ENCODE measurements around the gene CNIH1. TPM values are rescaled to one million over a fixed set of nuclear protein-coding genes. Genes with fewer than 3 reads are reported as not detected.
"Not testable (repeated sequence)": the region's sequence is repeated elsewhere in the genome, so short reads cannot be mapped to it uniquely, and the experiment has no call there.

Gene CNIH1
- total RNA-seq, 1 experiment from 2014 or later, result 114 TPM

DNA sequence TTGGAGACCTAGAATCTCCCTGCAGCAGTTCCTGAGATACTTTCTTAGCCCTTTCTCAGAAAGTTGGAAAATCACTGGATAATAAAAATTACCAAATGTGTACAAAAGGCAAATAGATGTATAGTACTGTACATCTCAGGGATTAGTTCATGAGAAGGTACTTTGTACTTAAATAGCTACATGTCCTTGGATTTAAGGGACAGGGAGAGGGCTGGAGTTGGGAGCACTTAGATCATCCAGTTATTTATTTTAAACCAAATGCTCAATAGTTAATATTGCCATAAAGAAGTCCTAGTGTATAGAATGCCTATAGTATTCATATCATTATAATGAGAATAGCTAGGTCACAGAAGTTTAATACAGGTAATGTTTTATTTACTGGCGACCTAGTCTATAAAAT, 31.0 kb downstream of the CNIH1 start:
- no TSS peak for BruUV-seq (replicated peaks)
- Histone ChIP-seq H3K79me2 (ENCODE audit: low read depth) (no peaks in the 10 kb centered on the region), H3K27me3 (ENCODE audit: insufficient read depth, low read depth) (no peaks in the 10 kb centered on the region), H3K9me3 (ENCODE audit: insufficient read depth, low read depth) (no peaks in the 10 kb centered on the region), H4K20me1 (ENCODE audit: insufficient read depth) (no peaks in the 10 kb centered on the region), H3K4me2 (no peak overlapping the region), H3K9me2 (ENCODE audit: insufficient read depth) (no peaks in the 10 kb centered on the region), H3K36me3 (ENCODE audit: low read depth) (peaks cover 23% of the 10 kb centered on the region), H3K4me3 (no peak overlapping the region), H3K27ac (no peak overlapping the region), H2AFZ (no peak overlapping the region), H3K4me1 (replicated peaks; ENCODE audit: insufficient read depth) (no peaks in the 10 kb centered on the region), H3F3A (ENCODE audit: insufficient read depth, low read depth) (no peaks in the 10 kb centered on the region; the same call in 1 of the 2 replicates)
- ChIA-PET POLR2A (ENCODE audit: unreplicated experiment) (interaction anchor here (0.7 kb wide), 1 partner anchor 11 kb away, joined by 4 read pairs; no protein-coding TSS in a partner anchor), CTCF (interaction anchor here (0.6 kb wide), 1 partner anchor 685 kb away, joined by 3 read pairs; no protein-coding TSS in a partner anchor)
- TF ChIP-seq EZH2 (IDR thresholded peaks at IDR 0.05; ENCODE audit: low read depth), result no peak
- TF ChIP-seq, protein P1, sequence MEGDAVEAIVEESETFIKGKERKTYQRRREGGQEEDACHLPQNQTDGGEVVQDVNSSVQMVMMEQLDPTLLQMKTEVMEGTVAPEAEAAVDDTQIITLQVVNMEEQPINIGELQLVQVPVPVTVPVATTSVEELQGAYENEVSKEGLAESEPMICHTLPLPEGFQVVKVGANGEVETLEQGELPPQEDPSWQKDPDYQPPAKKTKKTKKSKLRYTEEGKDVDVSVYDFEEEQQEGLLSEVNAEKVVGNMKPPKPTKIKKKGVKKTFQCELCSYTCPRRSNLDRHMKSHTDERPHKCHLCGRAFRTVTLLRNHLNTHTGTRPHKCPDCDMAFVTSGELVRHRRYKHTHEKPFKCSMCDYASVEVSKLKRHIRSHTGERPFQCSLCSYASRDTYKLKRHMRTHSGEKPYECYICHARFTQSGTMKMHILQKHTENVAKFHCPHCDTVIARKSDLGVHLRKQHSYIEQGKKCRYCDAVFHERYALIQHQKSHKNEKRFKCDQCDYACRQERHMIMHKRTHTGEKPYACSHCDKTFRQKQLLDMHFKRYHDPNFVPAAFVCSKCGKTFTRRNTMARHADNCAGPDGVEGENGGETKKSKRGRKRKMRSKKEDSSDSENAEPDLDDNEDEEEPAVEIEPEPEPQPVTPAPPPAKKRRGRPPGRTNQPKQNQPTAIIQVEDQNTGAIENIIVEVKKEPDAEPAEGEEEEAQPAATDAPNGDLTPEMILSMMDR (conservative IDR thresholded peaks at IDR 0.05), result no peak
- no peak for DNase-seq
- intact Hi-C loops (cut with micrococcal nuclease; ENCODE audit: unreplicated experiment), result no loop called here

DNA sequence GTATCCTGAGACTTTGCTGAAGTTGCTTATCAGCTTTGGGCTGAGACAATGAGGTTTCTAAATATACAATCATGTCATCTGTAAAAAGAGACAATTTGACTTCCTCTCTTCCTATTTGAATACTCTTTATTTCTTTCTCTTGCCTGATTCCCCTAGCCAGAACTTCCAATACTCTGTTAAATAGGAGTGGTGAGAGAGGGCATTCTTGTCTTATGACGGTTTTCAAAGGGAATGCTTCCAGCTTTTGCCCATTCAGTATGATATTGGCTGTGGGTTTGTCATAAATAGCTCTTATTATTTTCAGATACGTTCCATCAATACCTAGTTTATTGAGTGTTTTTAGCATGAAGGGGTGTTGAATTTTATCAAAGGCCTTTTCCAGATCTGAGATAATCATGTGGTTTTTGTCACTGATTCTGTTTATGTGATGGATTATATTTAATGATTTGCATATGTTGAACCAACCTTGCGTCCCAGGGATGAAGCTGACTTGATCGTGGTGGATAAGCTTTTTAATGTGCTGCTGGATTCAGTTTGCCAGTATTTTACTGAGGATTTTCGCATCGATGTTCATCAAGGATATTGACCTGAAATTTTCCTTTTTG, 37.7 kb downstream of the CNIH1 start:
- Histone ChIP-seq H3K79me2 (ENCODE audit: low read depth) (peaks cover 34% of the 10 kb centered on the region), H3K4me1 (replicated peaks; ENCODE audit: insufficient read depth) (peaks cover 15% of the 10 kb centered on the region), H3K36me3 (ENCODE audit: low read depth) (peaks cover 27% of the 10 kb centered on the region)
- H3K27ac ChIP-seq; DNase-seq; POLR2A ChIA-PET (ENCODE audit: unreplicated experiment); H3F3A ChIP-seq (ENCODE audit: insufficient read depth, low read depth); H3K4me3 ChIP-seq; H4K20me1 ChIP-seq (ENCODE audit: insufficient read depth); H3K9me3 ChIP-seq (ENCODE audit: insufficient read depth, low read depth); H3K4me2 ChIP-seq; intact Hi-C loops (cut with micrococcal nuclease; ENCODE audit: unreplicated experiment); CTCF ChIA-PET; H2AFZ ChIP-seq; H3K9me2 ChIP-seq (ENCODE audit: insufficient read depth); H3K27me3 ChIP-seq (ENCODE audit: insufficient read depth, low read depth); BruUV-seq (replicated peaks): not testable (repeated sequence)

DNA sequence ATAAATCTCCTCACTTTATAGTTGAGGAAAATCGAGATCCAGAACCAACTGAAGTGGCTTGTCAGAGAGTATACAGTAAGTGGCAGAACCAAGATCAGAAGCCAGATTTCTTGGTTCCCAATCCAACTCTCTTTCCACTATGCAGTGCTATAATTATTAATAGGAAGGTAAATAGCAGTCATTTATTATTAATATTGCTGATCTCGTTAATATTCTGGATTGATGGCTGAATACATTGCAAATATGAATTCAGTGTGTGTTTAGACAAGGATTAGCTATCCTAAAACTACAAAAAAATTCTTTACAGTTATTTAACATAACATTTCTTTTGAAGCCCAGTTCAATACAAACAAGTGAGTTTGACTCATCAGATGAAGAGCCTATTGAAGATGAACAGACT, 41.6 kb downstream of the CNIH1 start:
- Histone ChIP-seq H3K9me2 (ENCODE audit: insufficient read depth) (no peaks in the 10 kb centered on the region), H3K4me3 (no peak overlapping the region), H3K4me1 (replicated peaks; ENCODE audit: insufficient read depth) (peaks cover 22% of the 10 kb centered on the region), H3F3A (ENCODE audit: insufficient read depth, low read depth) (no peaks in the 10 kb centered on the region), H3K27ac (no peak overlapping the region), H3K4me2 (peak overlapping the region; percentile 91; the same call in 1 of the 2 replicates), H3K36me3 (ENCODE audit: low read depth) (peaks cover 27% of the 10 kb centered on the region), H3K27me3 (ENCODE audit: insufficient read depth, low read depth) (no peaks in the 10 kb centered on the region), H2AFZ (no peak overlapping the region), H4K20me1 (ENCODE audit: insufficient read depth) (no peaks in the 10 kb centered on the region), H3K79me2 (ENCODE audit: low read depth) (peaks cover 45% of the 10 kb centered on the region), H3K9me3 (ENCODE audit: insufficient read depth, low read depth) (no peaks in the 10 kb centered on the region)
- ChIA-PET POLR2A (ENCODE audit: unreplicated experiment) (no interaction called here), CTCF (interaction anchor here (0.6 kb wide), 1 partner anchor 52 kb away, joined by 3 read pairs; no protein-coding TSS in a partner anchor)
- TF ChIP-seq, protein P1 (conservative IDR thresholded peaks at IDR 0.05), result no peak
- no peak for TF ChIP-seq EZH2 (IDR thresholded peaks at IDR 0.05; ENCODE audit: low read depth)
- DNase-seq, result no peak
- intact Hi-C loops (cut with micrococcal nuclease; ENCODE audit: unreplicated experiment), result no loop called here
- BruUV-seq (replicated peaks), result no TSS peak
